Panc1 (cell line): ENCODE data around the gene KPNB1.

Experiments
- POLR2AphosphoS5 ChIP-seq: IDR thresholded peaks from 2 replicates; pipeline ENCODE4 v1.6.1; 2012; ENCODE audit warnings: mild to moderate bottlenecking, low read depth, low read length, moderate library complexity
- TCF7L2 ChIP-seq: IDR thresholded peaks from 2 replicates; pipeline ENCODE4 v1.6.1; 2011; ENCODE audit warnings: mild to moderate bottlenecking, low read depth, low read length, inconsistent platforms
- TF ChIP-seq, protein P1 (sequence below): fragments of 450-650 bp; IDR thresholded peaks from 2 replicates; pipeline ENCODE4 v1.5.1; 2017; ENCODE audit warnings: mild to moderate bottlenecking
- TF ChIP-seq, protein P2 (sequence below), 2 experiments: IDR thresholded peaks; 2 replicates each; pipeline ENCODE4 v1.6.1; 2011 to 2012; ENCODE audit warnings: low read depth in 2 of 2, control low read depth in 1 of 2, low read length in 1 of 2, mild to moderate bottlenecking in 1 of 2, moderate library complexity in 1 of 2; ENCODE audit not compliant: insufficient read depth in 1 of 2

DNA sequence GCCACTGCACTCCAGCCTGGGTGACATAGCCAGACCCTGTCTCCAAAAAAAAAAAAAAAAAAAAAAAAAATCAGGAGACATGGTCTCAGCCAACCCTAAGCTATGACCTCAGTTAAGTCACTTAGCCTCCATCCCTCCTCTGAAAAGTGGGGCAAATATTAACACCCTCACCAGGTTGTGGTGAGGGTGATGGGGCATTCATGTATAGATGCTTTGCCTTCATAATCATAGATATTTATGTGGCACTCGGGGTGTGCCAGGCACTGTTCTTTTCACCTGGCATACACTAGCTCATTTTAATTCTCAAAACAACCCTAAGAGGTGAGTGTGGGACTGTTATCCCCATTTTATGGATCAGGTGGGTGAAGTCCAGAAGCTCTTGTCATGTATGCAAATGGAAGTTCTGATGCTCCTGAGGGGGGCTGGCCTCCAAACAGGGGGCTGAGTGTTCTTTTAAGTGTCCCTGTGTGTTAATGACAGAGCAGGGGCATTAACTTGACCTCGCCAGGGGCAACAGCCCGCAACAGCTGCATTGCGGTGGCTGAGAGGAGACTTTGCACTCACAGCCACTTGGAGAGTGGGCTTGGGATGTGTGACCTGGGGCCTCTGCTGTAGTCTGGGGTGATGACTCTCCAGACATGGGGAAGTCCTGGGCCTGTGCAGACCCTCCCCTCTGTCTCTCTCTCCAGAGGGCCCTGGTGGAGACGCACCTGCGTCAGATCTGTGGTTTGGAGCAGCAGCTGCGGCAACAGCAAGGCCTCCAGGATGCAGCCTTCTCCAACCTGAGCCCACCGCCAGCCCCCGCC is 48.4 kb downstream of the KPNB1 start:
- TF ChIP-seq, protein P1, sequence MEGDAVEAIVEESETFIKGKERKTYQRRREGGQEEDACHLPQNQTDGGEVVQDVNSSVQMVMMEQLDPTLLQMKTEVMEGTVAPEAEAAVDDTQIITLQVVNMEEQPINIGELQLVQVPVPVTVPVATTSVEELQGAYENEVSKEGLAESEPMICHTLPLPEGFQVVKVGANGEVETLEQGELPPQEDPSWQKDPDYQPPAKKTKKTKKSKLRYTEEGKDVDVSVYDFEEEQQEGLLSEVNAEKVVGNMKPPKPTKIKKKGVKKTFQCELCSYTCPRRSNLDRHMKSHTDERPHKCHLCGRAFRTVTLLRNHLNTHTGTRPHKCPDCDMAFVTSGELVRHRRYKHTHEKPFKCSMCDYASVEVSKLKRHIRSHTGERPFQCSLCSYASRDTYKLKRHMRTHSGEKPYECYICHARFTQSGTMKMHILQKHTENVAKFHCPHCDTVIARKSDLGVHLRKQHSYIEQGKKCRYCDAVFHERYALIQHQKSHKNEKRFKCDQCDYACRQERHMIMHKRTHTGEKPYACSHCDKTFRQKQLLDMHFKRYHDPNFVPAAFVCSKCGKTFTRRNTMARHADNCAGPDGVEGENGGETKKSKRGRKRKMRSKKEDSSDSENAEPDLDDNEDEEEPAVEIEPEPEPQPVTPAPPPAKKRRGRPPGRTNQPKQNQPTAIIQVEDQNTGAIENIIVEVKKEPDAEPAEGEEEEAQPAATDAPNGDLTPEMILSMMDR, result no peak
- TF ChIP-seq, protein P2, sequence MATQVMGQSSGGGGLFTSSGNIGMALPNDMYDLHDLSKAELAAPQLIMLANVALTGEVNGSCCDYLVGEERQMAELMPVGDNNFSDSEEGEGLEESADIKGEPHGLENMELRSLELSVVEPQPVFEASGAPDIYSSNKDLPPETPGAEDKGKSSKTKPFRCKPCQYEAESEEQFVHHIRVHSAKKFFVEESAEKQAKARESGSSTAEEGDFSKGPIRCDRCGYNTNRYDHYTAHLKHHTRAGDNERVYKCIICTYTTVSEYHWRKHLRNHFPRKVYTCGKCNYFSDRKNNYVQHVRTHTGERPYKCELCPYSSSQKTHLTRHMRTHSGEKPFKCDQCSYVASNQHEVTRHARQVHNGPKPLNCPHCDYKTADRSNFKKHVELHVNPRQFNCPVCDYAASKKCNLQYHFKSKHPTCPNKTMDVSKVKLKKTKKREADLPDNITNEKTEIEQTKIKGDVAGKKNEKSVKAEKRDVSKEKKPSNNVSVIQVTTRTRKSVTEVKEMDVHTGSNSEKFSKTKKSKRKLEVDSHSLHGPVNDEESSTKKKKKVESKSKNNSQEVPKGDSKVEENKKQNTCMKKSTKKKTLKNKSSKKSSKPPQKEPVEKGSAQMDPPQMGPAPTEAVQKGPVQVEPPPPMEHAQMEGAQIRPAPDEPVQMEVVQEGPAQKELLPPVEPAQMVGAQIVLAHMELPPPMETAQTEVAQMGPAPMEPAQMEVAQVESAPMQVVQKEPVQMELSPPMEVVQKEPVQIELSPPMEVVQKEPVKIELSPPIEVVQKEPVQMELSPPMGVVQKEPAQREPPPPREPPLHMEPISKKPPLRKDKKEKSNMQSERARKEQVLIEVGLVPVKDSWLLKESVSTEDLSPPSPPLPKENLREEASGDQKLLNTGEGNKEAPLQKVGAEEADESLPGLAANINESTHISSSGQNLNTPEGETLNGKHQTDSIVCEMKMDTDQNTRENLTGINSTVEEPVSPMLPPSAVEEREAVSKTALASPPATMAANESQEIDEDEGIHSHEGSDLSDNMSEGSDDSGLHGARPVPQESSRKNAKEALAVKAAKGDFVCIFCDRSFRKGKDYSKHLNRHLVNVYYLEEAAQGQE (IDR thresholded peaks at IDR 0.05; ENCODE audit: insufficient read depth in 1 of 2, low read depth in 2 of 2, low read length in 1 of 2), result no peak
- TF ChIP-seq POLR2AphosphoS5 (no peak), TCF7L2 (no peak)
